ENCODE data around the gene E2F1. TPM values are rescaled to one million over a fixed set of nuclear protein-coding genes. Genes with fewer than 3 reads are reported as not detected.

The E2F1 gene
- total RNA-seq, 3 donors from 2014 or later: 3.6 to 8.2 (median 4.1) TPM

- Histone ChIP-seq H3K9me3 (no peaks in the 10 kb centered on the region), H3K36me3 (ENCODE audit: low read depth) (no peaks in the 10 kb centered on the region), H3K4me3 (no peak overlapping the region), H3K4me1 (ENCODE audit: low read depth) (peaks cover 39% of the 10 kb centered on the region)
- DNase-seq: no peak
- no peak for TF ChIP-seq CTCF (IDR thresholded peaks at IDR 0.05)
- no peak for ATAC-seq
- intact Hi-C loops (cut with DNase I, micrococcal nuclease): loop anchor here (10.0 kb wide), 1 partner anchor 190 kb away; no protein-coding TSS in a partner anchor
Observed at GRCh38 chr20:33655164-33655563, 31.0 kb downstream of the E2F1 start.

- Histone ChIP-seq H3K36me3 (ENCODE audit: low read depth) (no peaks in the 10 kb centered on the region), H3K4me3 (no peak overlapping the region), H3K4me1 (ENCODE audit: low read depth) (peaks cover 39% of the 10 kb centered on the region), H3K9me3 (no peaks in the 10 kb centered on the region)
- ATAC-seq (no peak), DNase-seq (no peak)
- intact Hi-C loops (cut with DNase I, micrococcal nuclease): loop anchor here (10.0 kb wide), 1 partner anchor 190 kb away; no protein-coding TSS in a partner anchor
- TF ChIP-seq CTCF (IDR thresholded peaks at IDR 0.05): no peak
Observed at GRCh38 chr20:33654680-33655161, 31.5 kb downstream of the E2F1 start.

GRCh38 chr20:33653900-33654596 is 32.1 kb downstream of the E2F1 start:
- H3K9me3 ChIP-seq: no peaks in the 10 kb centered on the region
- peaks cover 45% of the 10 kb centered on the region for H3K4me1 ChIP-seq (ENCODE audit: low read depth)
- intact Hi-C loops (cut with DNase I, micrococcal nuclease): loop anchor here (10.0 kb wide), 1 partner anchor 189 kb away; no protein-coding TSS in a partner anchor
- H3K36me3 ChIP-seq (ENCODE audit: low read depth): no peaks in the 10 kb centered on the region
- ATAC-seq (peak; percentile 84), DNase-seq (peak; percentile 87 to 90 (median 88))
- no peak overlapping the region for H3K4me3 ChIP-seq
- no peak for TF ChIP-seq CTCF (IDR thresholded peaks at IDR 0.05)

- ATAC-seq: peak; percentile 51
Observed at GRCh38 chr20:33653218-33653899, 32.8 kb downstream of the E2F1 start.

More at GRCh38 chr20:33653218-33653899, 32.8 kb downstream of the E2F1 start:
- no peak for TF ChIP-seq CTCF (IDR thresholded peaks at IDR 0.05)
- H3K36me3 ChIP-seq (ENCODE audit: low read depth): no peaks in the 10 kb centered on the region
- peak in 2 of 3 donors; percentile 71 to 76 for DNase-seq
- H3K4me3 ChIP-seq: no peak overlapping the region
- H3K4me1 ChIP-seq (ENCODE audit: low read depth): peaks cover 45% of the 10 kb centered on the region
- intact Hi-C loops (cut with DNase I, micrococcal nuclease): loop anchor here (10.0 kb wide), 1 partner anchor 189 kb away; no protein-coding TSS in a partner anchor
- H3K9me3 ChIP-seq: no peaks in the 10 kb centered on the region
